HEK293 (cell line): ENCODE measurements around the gene GALNT9.

Experiments
- CTCF ChIA-PET: fragments of 350-600 bp; formaldehyde crosslinking; extraction: SDS; loops from one replicate; lab custom pipeline; 2021; ENCODE audit warnings: antibody characterized with exemption; lab: Yijun Ruan, JAX
- POLR2A ChIA-PET: fragments of 300-600 bp; formaldehyde crosslinking; extraction: SDS; loops from one replicate; lab custom pipeline; 2020; ENCODE audit warnings: antibody characterized with exemption, inconsistent platforms; lab: Yijun Ruan, JAX
- H3K27ac ChIP-seq: fragments of 200-500 bp; sonication (Bioruptor generic); 2 replicates; pipeline ENCODE4 v1.5.1; 2014; ENCODE audit warnings: low read depth, low read length, control low read depth, inconsistent platforms; ENCODE audit errors: extremely low read depth
- H3K36me3 ChIP-seq, 2 experiments: fragments of 200-500 bp in 1 of 2; sonication (Bioruptor generic) in 1 of 2; 1 replicate in 1 of 2; 2 replicates in 1 of 2; pipeline ENCODE4 v1.5.1; 2014 to 2017; ENCODE audit warnings: inconsistent platforms in 2 of 2, low read length in 2 of 2; ENCODE audit not compliant: control insufficient read depth in 2 of 2, insufficient read depth in 1 of 2
- H3K4me1 ChIP-seq: fragments of 200-500 bp; sonication (Bioruptor generic); 2 replicates; pipeline ENCODE4 v1.5.1; 2014; ENCODE audit warnings: mild to moderate bottlenecking, low read length, inconsistent platforms; ENCODE audit not compliant: control insufficient read depth, insufficient read depth
- H3K4me3 ChIP-seq: 2 replicates; pipeline ENCODE4 v1.5.1; 2011; ENCODE audit warnings: low read depth, mild to moderate bottlenecking, control low read depth, low read length, moderate library complexity
- H3K9me3 ChIP-seq: fragments of 200-500 bp; sonication (Bioruptor generic); 2 replicates; pipeline ENCODE4 v1.5.1; 2014; ENCODE audit warnings: low read depth, low read length, inconsistent platforms; ENCODE audit not compliant: control insufficient read depth, insufficient read depth
- GLIS1 ChIP-seq: fragments of 450-650 bp; formaldehyde crosslinking; IDR thresholded peaks from 2 replicates; pipeline ENCODE4 v1.5.1; 2016; ENCODE audit warnings: missing biosample characterization, missing genetic modification characterization
- GLIS2 ChIP-seq: fragments of 450-650 bp; formaldehyde crosslinking; IDR thresholded peaks from 2 replicates; pipeline ENCODE4 v1.5.1; 2016; ENCODE audit warnings: missing biosample characterization, missing genetic modification characterization
- KLF1 ChIP-seq: fragments of 450-650 bp; formaldehyde crosslinking; IDR thresholded peaks from 2 replicates; pipeline ENCODE4 v1.5.1; 2016; ENCODE audit warnings: missing biosample characterization, missing genetic modification characterization
- MEIS1 ChIP-seq: sonication (generic); formaldehyde crosslinking; IDR thresholded peaks from 2 replicates; pipeline ENCODE4 v1.8.1; 2022; ENCODE audit warnings: missing genetic modification reagents, mild to moderate bottlenecking, borderline replicate concordance
- OSR2 ChIP-seq: fragments of 450-650 bp; formaldehyde crosslinking; IDR thresholded peaks from 2 replicates; pipeline ENCODE4 v1.5.1; 2016; ENCODE audit warnings: missing biosample characterization, missing genetic modification characterization
- SP7 ChIP-seq: fragments of 450-650 bp; formaldehyde crosslinking; IDR thresholded peaks from 2 replicates; pipeline ENCODE4 v1.5.1; 2016; ENCODE audit warnings: missing biosample characterization, missing genetic modification characterization
- YY1 ChIP-seq: fragments of 450-650 bp; formaldehyde crosslinking; IDR thresholded peaks from 2 replicates; pipeline ENCODE4 v1.5.1; 2018; ENCODE audit warnings: missing biosample characterization, missing genetic modification characterization
- ZBTB7A ChIP-seq: fragments of 450-650 bp; formaldehyde crosslinking; IDR thresholded peaks from 2 replicates; pipeline ENCODE4 v1.5.1; 2016; ENCODE audit warnings: low read depth, missing biosample characterization, missing genetic modification characterization
- ZNF112 ChIP-seq: fragments of 450-650 bp; formaldehyde crosslinking; IDR thresholded peaks from 2 replicates; pipeline ENCODE4 v1.5.0; 2017; ENCODE audit warnings: missing biosample characterization, missing genetic modification characterization
- ZNF140 ChIP-seq: fragments of 450-650 bp; formaldehyde crosslinking; IDR thresholded peaks from 2 replicates; pipeline ENCODE4 v1.5.1; 2016; ENCODE audit warnings: missing biosample characterization, missing genetic modification characterization
- ZNF174 ChIP-seq: fragments of 450-650 bp; formaldehyde crosslinking; IDR thresholded peaks from 2 replicates; pipeline ENCODE4 v1.5.0; 2017; ENCODE audit warnings: missing biosample characterization, mild to moderate bottlenecking, missing genetic modification characterization
- ZNF202 ChIP-seq: fragments of 450-650 bp; formaldehyde crosslinking; IDR thresholded peaks from 2 replicates; pipeline ENCODE4 v1.5.1; 2016; ENCODE audit warnings: missing biosample characterization, missing genetic modification characterization, borderline replicate concordance
- ZNF214 ChIP-seq: fragments of 450-650 bp; formaldehyde crosslinking; IDR thresholded peaks from 2 replicates; pipeline ENCODE4 v1.5.1; 2017; ENCODE audit warnings: missing biosample characterization, mild to moderate bottlenecking, missing genetic modification characterization, borderline replicate concordance
- ZNF354C ChIP-seq: fragments of 450-650 bp; formaldehyde crosslinking; IDR thresholded peaks from 2 replicates; pipeline ENCODE4 v1.5.1; 2016; ENCODE audit warnings: missing biosample characterization, missing genetic modification characterization, low read depth, borderline replicate concordance
- ZNF677 ChIP-seq: fragments of 450-650 bp; IDR thresholded peaks from 2 replicates; pipeline ENCODE4 v1.5.0; 2018; ENCODE audit warnings: missing biosample characterization, mild to moderate bottlenecking, missing genetic modification characterization, moderate library complexity
- ZSCAN16 ChIP-seq: fragments of 450-650 bp; formaldehyde crosslinking; IDR thresholded peaks from 2 replicates; pipeline ENCODE4 v1.5.1; 2016; ENCODE audit warnings: missing biosample characterization, missing genetic modification characterization
- TF ChIP-seq, protein P1 (sequence below): fragments of 450-650 bp; formaldehyde crosslinking; IDR thresholded peaks from 2 replicates; pipeline ENCODE4 v1.5.1; 2016; ENCODE audit warnings: missing biosample characterization, missing genetic modification characterization, borderline replicate concordance
- TF ChIP-seq, protein P2 (sequence below): fragments of 450-650 bp; formaldehyde crosslinking; IDR thresholded peaks from 2 replicates; pipeline ENCODE4 v1.5.1; 2016; ENCODE audit warnings: missing biosample characterization, missing genetic modification characterization
- TF ChIP-seq, protein P3 (sequence below): fragments of 450-650 bp; formaldehyde crosslinking; IDR thresholded peaks from 2 replicates; pipeline ENCODE4 v1.5.1; 2016; ENCODE audit warnings: missing biosample characterization, missing genetic modification characterization

The GALNT9 gene

DNA sequence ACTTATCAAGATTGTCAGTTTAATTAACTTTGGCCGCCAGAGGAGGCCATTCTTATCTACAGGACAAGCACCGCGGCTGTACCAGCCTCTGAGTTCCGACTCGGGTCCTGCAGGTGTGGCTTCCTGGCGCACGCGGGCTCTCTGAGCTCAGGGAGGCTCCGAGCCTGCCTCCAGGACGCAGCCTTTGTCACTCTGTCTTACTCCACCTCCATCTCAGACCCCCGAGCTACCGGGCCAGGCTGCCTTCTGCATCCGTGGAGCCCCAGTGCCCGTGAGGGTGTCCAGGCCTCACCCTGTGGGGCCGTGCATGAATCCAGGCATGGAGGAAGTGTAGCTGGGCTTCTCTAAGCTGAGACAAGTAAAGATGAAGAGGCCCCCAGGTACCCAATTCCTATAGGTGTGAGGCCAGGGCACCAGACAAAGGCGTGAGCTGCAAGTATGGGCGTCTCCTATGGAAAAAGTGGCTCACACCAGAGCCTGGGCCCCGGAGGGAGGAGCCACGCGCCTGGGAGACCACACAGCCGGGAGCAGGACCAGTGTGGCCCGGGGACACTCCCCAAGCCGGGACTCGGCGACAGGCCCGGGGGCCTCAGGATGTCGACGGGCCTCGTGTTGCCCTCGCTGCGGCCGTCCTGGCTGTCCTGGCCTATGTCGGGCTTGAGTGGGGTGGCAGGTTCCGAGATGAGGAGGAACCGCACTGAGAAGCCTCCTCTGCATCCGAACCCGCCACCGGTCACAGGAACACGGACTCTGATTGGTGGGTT, 142.3 kb downstream of the GALNT9 start:
- no peak overlapping the region for H3K4me3 ChIP-seq
- H3K4me1 ChIP-seq, result peaks cover 10% of the 10 kb centered on the region
- POLR2A ChIA-PET, result no interaction called here
- TF ChIP-seq ZNF140 (tag by site-specific recombination), result no peak
- no peak for TF ChIP-seq ZSCAN16 (tag by site-specific recombination)
- no peak for TF ChIP-seq ZNF677 (tag by site-specific recombination)
- TF ChIP-seq KLF1 (tag by site-specific recombination), result peak; percentile 55
- no peak overlapping the region for H3K27ac ChIP-seq
- CTCF ChIA-PET, result interaction anchor here (0.6 kb wide), 1 partner anchor 168 kb away, joined by 3 read pairs; no protein-coding TSS in a partner anchor
- no peaks in the 10 kb centered on the region for H3K36me3 ChIP-seq
- H3K9me3 ChIP-seq, result no peaks in the 10 kb centered on the region

DNA sequence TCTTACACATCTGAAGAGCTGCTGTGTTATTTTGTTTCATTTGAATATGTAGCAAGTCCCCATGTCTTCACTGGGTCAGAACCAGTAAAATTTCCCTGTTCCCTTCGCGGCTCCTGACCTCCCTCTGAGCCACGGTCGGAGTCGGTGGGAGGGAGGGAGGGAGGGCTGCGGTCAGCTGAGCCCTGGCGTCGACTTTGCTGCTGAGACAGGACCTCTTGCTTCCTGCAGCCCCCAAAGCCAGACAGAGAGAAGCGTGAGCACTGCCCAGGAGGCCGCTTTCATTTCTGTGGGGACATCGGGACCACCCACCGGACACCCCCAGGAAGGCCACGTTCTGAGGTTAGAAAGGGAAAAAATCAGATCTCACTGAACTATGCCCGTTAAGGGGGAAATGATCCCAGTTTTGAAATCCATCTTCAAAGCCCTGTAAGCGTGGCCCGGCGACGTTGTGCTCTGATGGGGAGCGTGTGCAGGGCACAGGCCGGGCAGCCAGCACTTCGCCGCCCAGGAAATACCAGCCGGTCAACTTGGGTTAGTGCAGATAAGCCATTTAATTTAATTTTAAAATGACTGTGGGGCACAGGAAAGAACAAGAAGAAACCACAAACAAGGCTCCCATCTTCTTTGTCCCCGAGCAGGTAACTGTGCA, 143.1 kb downstream of the GALNT9 start:
- no peaks in the 10 kb centered on the region for H3K9me3 ChIP-seq
- ChIA-PET POLR2A (no interaction called here), CTCF (no interaction called here)
- no peaks in the 10 kb centered on the region for H3K36me3 ChIP-seq
- no peak overlapping the region for H3K27ac ChIP-seq
- TF ChIP-seq MEIS1 (CRISPR knock-in tag) (no peak), ZBTB7A (tag by site-specific recombination) (no peak), ZNF202 (tag by site-specific recombination) (no peak)
- no peak overlapping the region for H3K4me3 ChIP-seq
- H3K4me1 ChIP-seq, result peaks cover 10% of the 10 kb centered on the region

DNA sequence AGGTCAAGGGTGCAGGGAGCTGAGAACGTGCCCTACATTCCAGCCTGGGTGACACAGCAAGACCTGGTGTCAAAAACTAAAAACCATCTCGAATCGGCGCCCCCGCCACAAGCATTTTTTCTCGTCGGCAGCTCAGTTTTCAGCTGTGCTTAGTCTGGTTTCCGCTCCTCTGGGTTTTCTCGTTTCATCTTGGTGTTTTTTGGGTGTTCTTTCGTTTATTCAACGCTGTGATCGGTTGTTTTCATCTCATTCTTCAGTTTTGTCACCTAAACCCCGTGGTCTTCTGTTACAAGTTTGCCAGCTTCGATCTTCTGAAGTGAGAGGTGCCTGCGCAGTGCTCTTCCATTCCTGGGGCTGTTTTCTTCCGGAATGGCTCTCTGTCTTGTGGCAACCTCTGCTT, 143.7 kb downstream of the GALNT9 start:
- POLR2A ChIA-PET, result no interaction called here
- no peaks in the 10 kb centered on the region for H3K9me3 ChIP-seq
- peaks cover 10% of the 10 kb centered on the region for H3K4me1 ChIP-seq
- no peaks in the 10 kb centered on the region for H3K36me3 ChIP-seq
- no peak overlapping the region for H3K4me3 ChIP-seq
- CTCF ChIA-PET, result no interaction called here
- no peak overlapping the region for H3K27ac ChIP-seq
- TF ChIP-seq SP7 (tag by site-specific recombination) (no peak), ZNF112 (no peak), ZNF354C (tag by site-specific recombination) (no peak), ZBTB7A (tag by site-specific recombination) (no peak), GLIS1 (tag by site-specific recombination) (no peak), ZNF214 (tag by site-specific recombination) (no peak), YY1 (tag by site-specific recombination) (no peak), ZNF174 (tag by site-specific recombination) (no peak), OSR2 (tag by site-specific recombination) (no peak), GLIS2 (no peak)
- TF ChIP-seq, protein P1, sequence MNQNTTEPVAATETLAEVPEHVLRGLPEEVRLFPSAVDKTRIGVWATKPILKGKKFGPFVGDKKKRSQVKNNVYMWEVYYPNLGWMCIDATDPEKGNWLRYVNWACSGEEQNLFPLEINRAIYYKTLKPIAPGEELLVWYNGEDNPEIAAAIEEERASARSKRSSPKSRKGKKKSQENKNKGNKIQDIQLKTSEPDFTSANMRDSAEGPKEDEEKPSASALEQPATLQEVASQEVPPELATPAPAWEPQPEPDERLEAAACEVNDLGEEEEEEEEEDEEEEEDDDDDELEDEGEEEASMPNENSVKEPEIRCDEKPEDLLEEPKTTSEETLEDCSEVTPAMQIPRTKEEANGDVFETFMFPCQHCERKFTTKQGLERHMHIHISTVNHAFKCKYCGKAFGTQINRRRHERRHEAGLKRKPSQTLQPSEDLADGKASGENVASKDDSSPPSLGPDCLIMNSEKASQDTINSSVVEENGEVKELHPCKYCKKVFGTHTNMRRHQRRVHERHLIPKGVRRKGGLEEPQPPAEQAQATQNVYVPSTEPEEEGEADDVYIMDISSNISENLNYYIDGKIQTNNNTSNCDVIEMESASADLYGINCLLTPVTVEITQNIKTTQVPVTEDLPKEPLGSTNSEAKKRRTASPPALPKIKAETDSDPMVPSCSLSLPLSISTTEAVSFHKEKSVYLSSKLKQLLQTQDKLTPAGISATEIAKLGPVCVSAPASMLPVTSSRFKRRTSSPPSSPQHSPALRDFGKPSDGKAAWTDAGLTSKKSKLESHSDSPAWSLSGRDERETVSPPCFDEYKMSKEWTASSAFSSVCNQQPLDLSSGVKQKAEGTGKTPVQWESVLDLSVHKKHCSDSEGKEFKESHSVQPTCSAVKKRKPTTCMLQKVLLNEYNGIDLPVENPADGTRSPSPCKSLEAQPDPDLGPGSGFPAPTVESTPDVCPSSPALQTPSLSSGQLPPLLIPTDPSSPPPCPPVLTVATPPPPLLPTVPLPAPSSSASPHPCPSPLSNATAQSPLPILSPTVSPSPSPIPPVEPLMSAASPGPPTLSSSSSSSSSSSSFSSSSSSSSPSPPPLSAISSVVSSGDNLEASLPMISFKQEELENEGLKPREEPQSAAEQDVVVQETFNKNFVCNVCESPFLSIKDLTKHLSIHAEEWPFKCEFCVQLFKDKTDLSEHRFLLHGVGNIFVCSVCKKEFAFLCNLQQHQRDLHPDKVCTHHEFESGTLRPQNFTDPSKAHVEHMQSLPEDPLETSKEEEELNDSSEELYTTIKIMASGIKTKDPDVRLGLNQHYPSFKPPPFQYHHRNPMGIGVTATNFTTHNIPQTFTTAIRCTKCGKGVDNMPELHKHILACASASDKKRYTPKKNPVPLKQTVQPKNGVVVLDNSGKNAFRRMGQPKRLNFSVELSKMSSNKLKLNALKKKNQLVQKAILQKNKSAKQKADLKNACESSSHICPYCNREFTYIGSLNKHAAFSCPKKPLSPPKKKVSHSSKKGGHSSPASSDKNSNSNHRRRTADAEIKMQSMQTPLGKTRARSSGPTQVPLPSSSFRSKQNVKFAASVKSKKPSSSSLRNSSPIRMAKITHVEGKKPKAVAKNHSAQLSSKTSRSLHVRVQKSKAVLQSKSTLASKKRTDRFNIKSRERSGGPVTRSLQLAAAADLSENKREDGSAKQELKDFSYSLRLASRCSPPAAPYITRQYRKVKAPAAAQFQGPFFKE (tag by site-specific recombination), result no peak
- TF ChIP-seq, protein P2, sequence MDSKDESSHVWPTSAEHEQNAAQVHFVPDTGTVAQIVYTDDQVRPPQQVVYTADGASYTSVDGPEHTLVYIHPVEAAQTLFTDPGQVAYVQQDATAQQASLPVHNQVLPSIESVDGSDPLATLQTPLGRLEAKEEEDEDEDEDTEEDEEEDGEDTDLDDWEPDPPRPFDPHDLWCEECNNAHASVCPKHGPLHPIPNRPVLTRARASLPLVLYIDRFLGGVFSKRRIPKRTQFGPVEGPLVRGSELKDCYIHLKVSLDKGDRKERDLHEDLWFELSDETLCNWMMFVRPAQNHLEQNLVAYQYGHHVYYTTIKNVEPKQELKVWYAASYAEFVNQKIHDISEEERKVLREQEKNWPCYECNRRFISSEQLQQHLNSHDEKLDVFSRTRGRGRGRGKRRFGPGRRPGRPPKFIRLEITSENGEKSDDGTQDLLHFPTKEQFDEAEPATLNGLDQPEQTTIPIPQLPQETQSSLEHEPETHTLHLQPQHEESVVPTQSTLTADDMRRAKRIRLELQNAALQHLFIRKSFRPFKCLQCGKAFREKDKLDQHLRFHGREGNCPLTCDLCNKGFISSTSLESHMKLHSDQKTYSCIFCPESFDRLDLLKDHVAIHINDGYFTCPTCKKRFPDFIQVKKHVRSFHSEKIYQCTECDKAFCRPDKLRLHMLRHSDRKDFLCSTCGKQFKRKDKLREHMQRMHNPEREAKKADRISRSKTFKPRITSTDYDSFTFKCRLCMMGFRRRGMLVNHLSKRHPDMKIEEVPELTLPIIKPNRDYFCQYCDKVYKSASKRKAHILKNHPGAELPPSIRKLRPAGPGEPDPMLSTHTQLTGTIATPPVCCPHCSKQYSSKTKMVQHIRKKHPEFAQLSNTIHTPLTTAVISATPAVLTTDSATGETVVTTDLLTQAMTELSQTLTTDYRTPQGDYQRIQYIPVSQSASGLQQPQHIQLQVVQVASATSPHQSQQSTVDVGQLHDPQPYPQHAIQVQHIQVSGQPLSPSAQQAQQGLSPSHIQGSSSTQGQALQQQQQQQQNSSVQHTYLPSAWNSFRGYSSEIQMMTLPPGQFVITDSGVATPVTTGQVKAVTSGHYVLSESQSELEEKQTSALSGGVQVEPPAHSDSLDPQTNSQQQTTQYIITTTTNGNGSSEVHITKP (tag by site-specific recombination), result no peak
- TF ChIP-seq, protein P3, sequence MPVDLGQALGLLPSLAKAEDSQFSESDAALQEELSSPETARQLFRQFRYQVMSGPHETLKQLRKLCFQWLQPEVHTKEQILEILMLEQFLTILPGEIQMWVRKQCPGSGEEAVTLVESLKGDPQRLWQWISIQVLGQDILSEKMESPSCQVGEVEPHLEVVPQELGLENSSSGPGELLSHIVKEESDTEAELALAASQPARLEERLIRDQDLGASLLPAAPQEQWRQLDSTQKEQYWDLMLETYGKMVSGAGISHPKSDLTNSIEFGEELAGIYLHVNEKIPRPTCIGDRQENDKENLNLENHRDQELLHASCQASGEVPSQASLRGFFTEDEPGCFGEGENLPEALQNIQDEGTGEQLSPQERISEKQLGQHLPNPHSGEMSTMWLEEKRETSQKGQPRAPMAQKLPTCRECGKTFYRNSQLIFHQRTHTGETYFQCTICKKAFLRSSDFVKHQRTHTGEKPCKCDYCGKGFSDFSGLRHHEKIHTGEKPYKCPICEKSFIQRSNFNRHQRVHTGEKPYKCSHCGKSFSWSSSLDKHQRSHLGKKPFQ (tag by site-specific recombination), result no peak
